HCT116 (cell line): ENCODE measurements around the gene OR5K4.

Experiments
- CTCF ChIP-seq, 3 experiments: fragments of 200-600 bp in 1 of 3; sonication (generic) in 1 of 3; IDR thresholded peaks in 2 of 3; conservative IDR thresholded peaks in 1 of 3; 2 replicates each; pipeline ENCODE4 v1.5.1; 2012 to 2017; ENCODE audit warnings: low read depth in 2 of 3, low read length in 2 of 3, antibody characterized with exemption in 1 of 3, borderline replicate concordance in 1 of 3, control low read depth in 1 of 3, mild to moderate bottlenecking in 1 of 3, mixed read lengths in 1 of 3, mixed run types in 1 of 3, moderate library complexity in 1 of 3; ENCODE audit not compliant: insufficient read depth in 1 of 3
- EZH2 ChIP-seq: fragments of 200-600 bp; sonication (generic); IDR thresholded peaks from 2 replicates; pipeline ENCODE4 v1.6.1; 2017; ENCODE audit warnings: antibody characterized with exemption, mixed run types
- ZFX ChIP-seq: fragments of 450-650 bp; IDR thresholded peaks from 2 replicates; pipeline ENCODE4 v1.6.1; 2017

- no peak for TF ChIP-seq ZFX
- TF ChIP-seq EZH2, result no peak
- peak; percentile 70 to 80 (median 77) for TF ChIP-seq CTCF (IDR thresholded peaks at IDR 0.05 in 2 of 3, conservative IDR thresholded peaks at IDR 0.05 in 1 of 3; ENCODE audit: borderline replicate concordance in 1 of 3, insufficient read depth in 1 of 3, low read depth in 2 of 3, low read length in 2 of 3)
Measured at GRCh38 chr3:98329392-98330124, 24.1 kb upstream of the OR5K4 start.
